Hepatocyte (in vitro differentiated cells): ENCODE results near the gene LYZL1. TPM values are rescaled to one million over a fixed set of nuclear protein-coding genes. Genes with fewer than 3 reads are reported as not detected.
"Not testable (repeated sequence)": the region's sequence is repeated elsewhere in the genome, so short reads cannot be mapped to it uniquely, and the experiment has no call there.

ENCODE experiments used
- DNase-seq: peaks from one replicate; pipeline ENCODE4 v3.0.0-alpha.2; 2016; ENCODE audit warnings: low spot score
- H2AFZ ChIP-seq: fragments of 200-600 bp; sonication (generic); 2 replicates; pipeline ENCODE4 v1.6.0; 2016; ENCODE audit warnings: antibody characterized with exemption, mild to moderate bottlenecking
- H3K27ac ChIP-seq: fragments of 200-600 bp; sonication (generic); 2 replicates; pipeline ENCODE4 v1.5.1; 2016; ENCODE audit warnings: mild to moderate bottlenecking
- H3K27me3 ChIP-seq: fragments of 200-600 bp; sonication (generic); 2 replicates; pipeline ENCODE4 v1.6.1; 2016
- H3K36me3 ChIP-seq: fragments of 200-600 bp; sonication (generic); replicated peaks from 2 replicates; pipeline ENCODE4 v1.5.1; 2016; ENCODE audit warnings: low read depth; ENCODE audit not compliant: insufficient read depth
- H3K4me1 ChIP-seq: fragments of 200-600 bp; sonication (generic); 2 replicates; pipeline ENCODE4 v1.5.1; 2016; ENCODE audit warnings: mild to moderate bottlenecking, moderate library complexity; ENCODE audit not compliant: insufficient read depth
- H3K4me2 ChIP-seq: fragments of 200-600 bp; sonication (generic); 2 replicates; pipeline ENCODE4 v1.6.0; 2016
- H3K4me3 ChIP-seq: fragments of 200-600 bp; sonication (generic); 2 replicates; pipeline ENCODE4 v1.5.1; 2016; ENCODE audit warnings: mild to moderate bottlenecking
- H3K79me2 ChIP-seq: fragments of 200-600 bp; sonication (generic); 2 replicates; pipeline ENCODE4 v1.6.0; 2017; ENCODE audit warnings: mild to moderate bottlenecking
- H3K9me2 ChIP-seq: fragments of 200-600 bp; sonication (generic); replicated peaks from 2 replicates; pipeline ENCODE4 v1.6.0; 2017; ENCODE audit warnings: mild to moderate bottlenecking; ENCODE audit not compliant: insufficient read depth
- H3K9me3 ChIP-seq: fragments of 200-600 bp; sonication (generic); 2 replicates; pipeline ENCODE4 v1.5.1; 2016; ENCODE audit warnings: low read depth, mild to moderate bottlenecking
- H4K20me1 ChIP-seq: fragments of 200-600 bp; sonication (generic); 2 replicates; pipeline ENCODE4 v1.6.0; 2016; ENCODE audit warnings: mild to moderate bottlenecking; ENCODE audit not compliant: insufficient read depth, poor library complexity, severe bottlenecking
- EZH2 ChIP-seq: fragments of 200-600 bp; sonication (generic); IDR thresholded peaks from 2 replicates; pipeline ENCODE4 v1.6.1; 2016; ENCODE audit warnings: antibody characterized with exemption, mild to moderate bottlenecking, borderline replicate concordance
- EZH2phosphoT487 ChIP-seq: fragments of 200-600 bp; sonication (generic); IDR thresholded peaks from one replicate; pipeline ENCODE4 v1.6.1; 2018; ENCODE audit warnings: antibody characterized with exemption, mild to moderate bottlenecking, low read depth, moderate library complexity; ENCODE audit not compliant: unreplicated experiment, severe bottlenecking
- WGBS: methylation state at CpG from one replicate; pipeline ENCODE4 v1.1.6; 2016; ENCODE audit warnings: low lambda C conversion rate; ENCODE audit errors: missing lambda C conversion rate; 5-methylcytosine and 5-hydroxymethylcytosine counted together
- polyA plus RNA-seq: library from polyadenylated mRNA; unstranded; fragments of >200 nt; fragmentation: Nextera tagmentation; extraction: Ambion mirVana; gene quantifications from 2 replicates; pipeline ENCODE4 v1.2.1, GENCODE V29; 2016
- total RNA-seq: library from RNA; depleted of rRNA; stranded (reverse); fragments of >200 nt; gene quantifications from 2 replicates; pipeline ENCODE4 v1.2.3, GENCODE V29; 2014
- TF ChIP-seq, protein P1 (sequence below): fragments of 200-600 bp; sonication (generic); IDR thresholded peaks from 2 replicates; pipeline ENCODE4 v1.5.1; 2016; ENCODE audit warnings: antibody characterized with exemption, mild to moderate bottlenecking; ENCODE audit not compliant: poor library complexity

LYZL1 gene
- total and polyA plus RNA-seq, 2 experiments from 2014 or later = not detected

DNA sequence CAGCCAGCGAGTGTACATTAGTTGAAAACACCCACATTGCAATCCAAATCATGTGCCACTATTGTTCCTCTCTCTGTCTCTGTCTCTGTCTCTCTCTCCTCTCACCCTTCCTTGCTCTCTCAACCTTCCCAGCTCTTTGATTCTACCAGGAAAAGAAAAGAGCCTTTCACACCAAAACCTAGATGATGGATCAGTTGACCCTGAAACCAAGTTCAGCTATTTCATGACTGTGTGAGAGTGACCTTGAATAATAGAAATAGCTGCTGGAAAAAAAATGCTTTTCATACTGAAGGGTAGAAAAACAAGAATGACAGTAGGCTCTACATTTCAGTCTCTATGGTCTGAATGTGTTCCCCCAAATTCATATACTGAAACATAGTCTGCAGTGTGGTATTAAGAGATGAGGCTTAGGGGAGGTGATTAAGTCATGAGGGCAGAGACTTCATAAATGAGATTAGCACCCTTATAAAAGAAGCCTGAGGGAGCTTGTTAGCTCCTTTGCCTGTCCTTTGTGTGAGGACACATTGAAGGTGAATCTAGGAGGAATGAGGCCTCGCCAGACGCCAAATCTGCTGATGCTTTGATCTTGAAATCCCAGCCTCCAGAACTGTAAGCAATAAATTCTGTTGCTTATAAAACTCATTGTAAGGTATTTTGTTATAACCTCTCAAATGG is 65.2 kb downstream of the LYZL1 start:
- DNase-seq = no peak
- Histone ChIP-seq H3K4me1 (peaks cover 11% of the 10 kb centered on the region), H3K4me3 (no peak overlapping the region), H3K9me2 (no peaks in the 10 kb centered on the region), H3K4me2 (peak overlapping the region; percentile 20), H3K27me3 (no peaks in the 10 kb centered on the region), H3K79me2 (no peaks in the 10 kb centered on the region), H2AFZ (no peak overlapping the region), H3K36me3 (no peaks in the 10 kb centered on the region), H3K27ac (peak overlapping the region; percentile 70), H3K9me3 (no peaks in the 10 kb centered on the region), H4K20me1 (no peaks in the 10 kb centered on the region)
- WGBS = 64% methylated on average over 3 of the region's 3 CpGs
- no peak for TF ChIP-seq EZH2

DNA sequence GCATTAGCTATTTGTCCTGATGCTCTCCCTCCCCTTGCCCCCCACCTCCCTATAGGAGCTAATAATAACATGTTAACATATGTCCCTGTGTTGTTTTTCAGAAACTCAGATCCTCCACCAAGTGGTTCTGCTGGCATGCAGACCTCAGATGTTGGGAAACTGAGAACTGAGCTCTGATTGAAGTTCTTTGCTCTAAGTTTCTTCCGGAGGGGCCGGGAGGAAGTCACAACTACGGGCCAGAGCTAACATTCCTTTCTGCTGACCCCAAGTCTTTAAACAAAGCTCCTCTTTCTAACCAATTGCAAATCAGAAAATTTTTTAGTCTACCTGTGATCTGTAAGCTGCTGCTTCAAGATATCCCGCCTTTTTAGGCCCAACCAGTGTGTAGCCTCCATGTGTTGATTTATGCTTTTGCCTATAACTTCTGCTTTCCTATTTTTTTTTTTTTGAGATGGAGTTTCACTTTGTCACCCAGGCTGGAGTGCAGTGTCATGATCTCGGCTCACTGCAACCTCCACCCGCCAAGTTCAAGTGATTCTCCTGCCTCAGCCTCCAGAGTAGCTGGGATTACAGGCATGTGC is 66.6 kb downstream of the LYZL1 start:
- DNase-seq = no peak
- no peaks in the 10 kb centered on the region for H3K36me3 ChIP-seq
- H4K20me1 ChIP-seq = no peaks in the 10 kb centered on the region
- H3K27me3 ChIP-seq = no peaks in the 10 kb centered on the region
- H3K4me2 ChIP-seq = no peak overlapping the region
- H3K9me3 ChIP-seq = no peaks in the 10 kb centered on the region
- H3K4me3 ChIP-seq = no peak overlapping the region
- H3K4me1 ChIP-seq = peaks cover 11% of the 10 kb centered on the region
- peak overlapping the region; percentile 65 for H3K27ac ChIP-seq
- 69% methylated on average over 6 of the region's 6 CpGs for WGBS
- H3K9me2 ChIP-seq = no peaks in the 10 kb centered on the region
- no peak overlapping the region for H2AFZ ChIP-seq
- TF ChIP-seq, protein P1, sequence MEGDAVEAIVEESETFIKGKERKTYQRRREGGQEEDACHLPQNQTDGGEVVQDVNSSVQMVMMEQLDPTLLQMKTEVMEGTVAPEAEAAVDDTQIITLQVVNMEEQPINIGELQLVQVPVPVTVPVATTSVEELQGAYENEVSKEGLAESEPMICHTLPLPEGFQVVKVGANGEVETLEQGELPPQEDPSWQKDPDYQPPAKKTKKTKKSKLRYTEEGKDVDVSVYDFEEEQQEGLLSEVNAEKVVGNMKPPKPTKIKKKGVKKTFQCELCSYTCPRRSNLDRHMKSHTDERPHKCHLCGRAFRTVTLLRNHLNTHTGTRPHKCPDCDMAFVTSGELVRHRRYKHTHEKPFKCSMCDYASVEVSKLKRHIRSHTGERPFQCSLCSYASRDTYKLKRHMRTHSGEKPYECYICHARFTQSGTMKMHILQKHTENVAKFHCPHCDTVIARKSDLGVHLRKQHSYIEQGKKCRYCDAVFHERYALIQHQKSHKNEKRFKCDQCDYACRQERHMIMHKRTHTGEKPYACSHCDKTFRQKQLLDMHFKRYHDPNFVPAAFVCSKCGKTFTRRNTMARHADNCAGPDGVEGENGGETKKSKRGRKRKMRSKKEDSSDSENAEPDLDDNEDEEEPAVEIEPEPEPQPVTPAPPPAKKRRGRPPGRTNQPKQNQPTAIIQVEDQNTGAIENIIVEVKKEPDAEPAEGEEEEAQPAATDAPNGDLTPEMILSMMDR = no peak
- TF ChIP-seq EZH2 (no peak), EZH2phosphoT487 (no peak)
- H3K79me2 ChIP-seq = no peaks in the 10 kb centered on the region

DNA sequence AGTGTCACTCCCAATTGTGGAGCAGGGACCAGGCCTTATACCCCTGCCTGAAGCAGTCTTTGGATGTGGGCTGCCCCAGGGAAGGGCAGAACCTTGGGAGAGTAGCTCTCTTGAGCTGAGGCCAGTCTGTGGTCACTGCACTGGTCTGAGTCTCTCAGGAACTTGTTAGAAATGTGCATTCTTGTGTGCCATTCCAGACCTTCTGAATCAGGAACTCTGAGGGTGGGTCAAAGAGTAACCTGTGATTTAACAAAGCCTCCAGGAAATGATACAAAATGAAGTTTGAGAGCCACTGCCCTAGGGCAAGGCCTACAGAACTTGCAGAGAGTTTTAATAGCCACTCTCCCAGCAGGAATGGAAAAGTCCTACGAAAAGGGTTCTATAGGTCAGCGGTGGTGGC is 68.1 kb downstream of the LYZL1 start:
- no peak overlapping the region for H3K4me3 ChIP-seq
- TF ChIP-seq EZH2 (no peak), EZH2phosphoT487 (no peak)
- TF ChIP-seq, protein P1 = no peak
- no peak overlapping the region for H3K4me2 ChIP-seq
- H2AFZ ChIP-seq = no peak overlapping the region
- no peaks in the 10 kb centered on the region for H3K79me2 ChIP-seq
- H3K9me3 ChIP-seq = no peaks in the 10 kb centered on the region
- no peak for DNase-seq
- WGBS = 100% methylated on average over 2 of the region's 2 CpGs
- H3K9me2 ChIP-seq = no peaks in the 10 kb centered on the region
- H4K20me1 ChIP-seq = no peaks in the 10 kb centered on the region
- H3K27ac ChIP-seq = no peak overlapping the region
- H3K27me3 ChIP-seq = no peaks in the 10 kb centered on the region
- no peaks in the 10 kb centered on the region for H3K36me3 ChIP-seq
- peaks cover 11% of the 10 kb centered on the region for H3K4me1 ChIP-seq

DNA sequence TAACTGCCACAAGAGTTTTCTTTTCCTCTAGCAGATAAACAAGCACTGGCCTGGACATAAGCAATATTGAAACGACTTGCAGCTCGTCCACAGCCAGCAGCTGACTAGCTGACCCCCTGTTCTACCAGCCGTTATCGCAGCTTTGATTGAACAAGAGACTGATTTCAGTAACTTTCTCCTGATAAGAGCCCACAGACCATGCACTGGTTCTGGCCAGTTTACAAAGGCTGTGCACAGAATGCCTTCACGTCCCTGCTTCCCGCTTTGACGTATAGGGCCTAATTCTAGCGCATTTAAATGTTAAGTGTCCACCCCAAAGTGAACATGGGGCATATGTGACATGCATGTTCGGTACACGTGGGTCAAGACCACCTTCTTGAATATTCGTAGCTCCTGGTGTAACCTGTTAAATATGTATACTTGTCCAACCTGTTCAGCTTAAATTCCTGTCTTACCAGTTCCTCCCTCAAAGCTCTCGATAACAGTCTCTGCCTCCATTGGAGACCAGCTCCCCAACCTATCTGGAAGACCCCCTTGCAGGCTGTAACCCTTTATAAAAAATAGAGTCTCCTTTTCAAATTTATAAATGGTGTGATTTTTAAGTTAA is 69.2 kb downstream of the LYZL1 start:
- H2AFZ ChIP-seq = no peak overlapping the region
- no peaks in the 10 kb centered on the region for H3K36me3 ChIP-seq
- H3K9me3 ChIP-seq = no peaks in the 10 kb centered on the region
- H4K20me1 ChIP-seq = no peaks in the 10 kb centered on the region
- DNase-seq = no peak
- 47% methylated on average over 12 of the region's 12 CpGs for WGBS
- H3K79me2 ChIP-seq = no peaks in the 10 kb centered on the region
- H3K9me2 ChIP-seq = no peaks in the 10 kb centered on the region
- H3K27me3 ChIP-seq = no peaks in the 10 kb centered on the region
- no peak overlapping the region for H3K4me3 ChIP-seq
- TF ChIP-seq EZH2phosphoT487 = no peak
- TF ChIP-seq, protein P1 = no peak
- TF ChIP-seq EZH2 = no peak
- H3K27ac ChIP-seq = no peak overlapping the region
- H3K4me1 ChIP-seq = peaks cover 11% of the 10 kb centered on the region
- H3K4me2 ChIP-seq = peak overlapping the region; percentile 52

DNA sequence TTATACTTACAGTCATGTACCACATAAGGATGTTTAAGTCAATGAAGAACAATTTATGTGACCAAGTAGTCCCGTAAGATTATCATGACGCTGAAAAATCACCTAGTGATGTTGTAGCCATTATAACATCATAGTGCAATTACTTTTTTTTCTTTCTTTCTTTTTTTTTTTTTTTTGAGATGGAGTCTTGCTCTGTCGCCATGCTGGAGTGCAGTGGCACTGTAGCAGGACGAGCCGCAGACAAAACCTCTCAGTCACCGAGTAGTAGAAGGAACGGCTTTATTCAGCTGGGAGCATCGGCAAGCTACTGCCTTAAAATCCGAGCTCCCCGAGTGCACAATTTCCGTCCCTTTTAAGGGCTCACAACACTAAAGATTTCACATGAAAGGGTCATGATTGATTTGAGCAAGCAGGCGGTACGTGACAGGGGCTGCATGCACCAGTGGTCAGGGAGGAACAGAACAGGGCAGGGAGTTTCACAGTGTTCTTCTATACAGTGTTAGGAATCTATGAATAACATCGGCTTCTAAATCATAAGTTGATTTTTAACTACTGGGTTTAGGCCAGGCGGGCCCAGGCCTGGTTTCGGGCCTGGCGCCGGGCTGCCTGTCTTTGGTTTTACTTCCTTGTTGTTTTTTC is 71.5 kb downstream of the LYZL1 start:
- H3K9me2 ChIP-seq, H3K9me3 ChIP-seq, H3K79me2 ChIP-seq, H3K36me3 ChIP-seq, H3K27me3 ChIP-seq, H3K4me2 ChIP-seq, H2AFZ ChIP-seq, H3K4me3 ChIP-seq, H4K20me1 ChIP-seq, DNase-seq, H3K4me1 ChIP-seq, H3K27ac ChIP-seq: not testable (repeated sequence)
- 86% methylated on average over 18 of the region's 18 CpGs for WGBS
